ENCODE measurements around the gene NLRP9.

- TF ChIP-seq POLR2A (IDR thresholded peaks at IDR 0.05) (no peak), CTCF (IDR thresholded peaks at IDR 0.05) (no peak), EP300 (IDR thresholded peaks at IDR 0.05) (no peak)
These were observed 39.3 kb upstream of the NLRP9 start for GRCh38 chr19:55777528-55777927.

Data from suprapubic skin (tissue), 3 donors.